GM19043 (cell line): Measurements from ENCODE around the gene DUXA.
A peak's percentile ranks its signal among the peaks of the same experiment; 100 is the strongest.
"Not testable (repeated sequence)": the region's sequence is repeated elsewhere in the genome, so short reads cannot be mapped to it uniquely, and the experiment has no call there.

Experiments
- ATAC-seq: cut with Tn5 transposase; IDR thresholded peaks from one replicate; pipeline ENCODE4 v1.9.1; 2021; ENCODE audit warnings: low read depth; ENCODE audit not compliant: unreplicated experiment

DUXA gene

GRCh38 chr19:57167385-57167784 lies at the start of gene DUXA:
Gene DUXA, minus strand, starts transcription at chr19:57167485. Its CDS starts 42 bp downstream, at chr19:57167443.
- ATAC-seq: no peak

DNA sequence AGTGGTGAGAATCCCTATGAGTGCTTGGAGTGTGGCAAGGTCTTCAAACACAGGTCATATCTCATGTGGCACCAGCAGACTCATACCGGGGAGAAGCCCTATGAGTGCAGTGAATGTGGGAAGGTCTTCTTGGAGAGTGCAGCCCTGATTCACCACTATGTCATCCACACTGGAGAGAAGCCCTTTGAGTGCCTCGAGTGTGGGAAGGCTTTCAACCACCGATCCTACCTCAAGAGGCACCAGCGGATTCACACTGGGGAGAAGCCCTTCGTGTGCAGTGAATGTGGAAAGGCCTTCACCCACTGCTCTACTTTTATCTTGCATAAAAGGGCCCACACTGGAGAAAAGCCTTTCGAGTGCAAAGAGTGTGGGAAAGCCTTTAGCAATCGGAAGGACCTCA lies 44.8 kb upstream of the DUXA start:
- ATAC-seq: no peak

DNA sequence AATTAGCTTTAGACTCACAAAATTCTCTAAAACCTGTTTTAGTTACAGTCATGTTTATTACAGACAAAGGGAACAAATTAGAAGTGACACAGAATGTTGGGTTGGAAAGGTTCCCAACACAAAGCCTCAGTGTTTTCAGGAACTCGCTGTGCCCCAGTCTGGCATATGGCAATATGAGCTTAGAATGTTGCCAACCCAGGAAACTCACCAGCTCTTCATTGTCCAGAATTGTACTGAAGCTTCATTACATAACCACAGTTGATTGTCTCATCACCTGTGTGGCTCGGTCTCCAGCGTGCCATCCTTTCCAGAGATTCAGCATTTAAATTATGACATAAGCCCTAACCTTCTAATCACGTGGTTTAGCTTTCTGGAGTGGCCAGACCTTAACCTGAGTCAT lies 43.1 kb upstream of the DUXA start:
- no peak for ATAC-seq

- ATAC-seq: no peak
These were observed 34.9 kb upstream of the DUXA start for GRCh38 chr19:57202160-57202559.

DNA sequence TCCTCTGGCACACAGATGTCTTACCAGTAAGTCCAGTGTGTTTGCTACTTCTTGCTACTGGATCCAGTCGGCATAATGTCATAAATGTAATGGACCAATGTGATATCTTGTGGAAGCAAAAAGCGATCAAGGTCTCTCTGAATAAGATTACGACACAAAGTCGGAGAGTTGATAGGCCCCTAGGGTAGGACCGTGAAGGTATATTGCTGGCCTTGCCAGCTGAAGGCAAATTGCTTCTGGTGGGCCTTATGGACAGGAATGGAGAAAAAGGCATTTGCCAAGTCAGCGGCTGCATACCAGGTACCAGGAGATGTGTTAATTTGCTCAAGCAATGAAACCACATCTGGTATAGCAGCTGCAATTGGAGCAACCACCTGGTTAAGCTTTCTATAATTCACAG lies 30.6 kb upstream of the DUXA start:
- ATAC-seq: not testable (repeated sequence)

DNA sequence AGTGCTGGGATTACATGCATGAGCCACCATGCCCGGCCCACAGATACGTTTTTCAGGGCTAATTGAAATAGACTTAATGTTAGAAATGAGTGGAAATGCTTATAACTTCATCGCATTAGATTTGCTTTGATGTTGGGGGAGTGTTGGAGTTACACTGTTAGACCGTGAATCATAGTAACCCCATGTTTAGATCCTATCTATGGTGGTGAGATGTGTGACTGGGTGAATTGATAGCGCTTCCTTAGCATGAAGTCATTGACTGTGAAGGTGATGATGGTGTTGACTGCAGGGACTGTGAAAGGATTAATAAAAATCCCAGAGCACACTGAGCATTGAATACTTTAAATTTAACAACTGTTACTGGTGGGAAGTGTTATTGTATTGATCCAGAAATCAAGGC lies 25.7 kb upstream of the DUXA start:
- no peak for ATAC-seq

DNA sequence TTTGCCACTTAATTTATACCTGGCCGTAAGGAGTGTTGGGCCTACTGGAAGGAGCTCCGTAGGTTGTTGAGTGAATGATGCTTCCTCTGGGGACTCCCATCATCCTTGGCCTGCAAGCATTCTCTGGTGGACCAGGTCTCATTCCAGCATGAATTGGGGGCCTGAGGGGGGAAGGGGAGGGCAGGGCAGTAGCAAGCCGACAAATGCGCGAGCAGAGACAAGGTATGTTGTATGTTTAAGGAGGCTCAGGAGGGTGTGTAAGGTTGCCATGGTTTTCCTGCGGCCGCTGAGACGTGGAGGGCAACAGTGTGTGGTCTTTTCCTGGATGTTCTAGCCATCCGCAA lies 24.8 kb upstream of the DUXA start:
- ATAC-seq: no peak

- peak; percentile 94 for ATAC-seq
These were observed 24.1 kb upstream of the DUXA start, which contains the start of gene ZNF264 for GRCh38 chr19:57191141-57192076. Gene ZNF264, plus strand, starts transcription at chr19:57191500. Its CDS starts 414 bp downstream, at chr19:57191914.

DNA sequence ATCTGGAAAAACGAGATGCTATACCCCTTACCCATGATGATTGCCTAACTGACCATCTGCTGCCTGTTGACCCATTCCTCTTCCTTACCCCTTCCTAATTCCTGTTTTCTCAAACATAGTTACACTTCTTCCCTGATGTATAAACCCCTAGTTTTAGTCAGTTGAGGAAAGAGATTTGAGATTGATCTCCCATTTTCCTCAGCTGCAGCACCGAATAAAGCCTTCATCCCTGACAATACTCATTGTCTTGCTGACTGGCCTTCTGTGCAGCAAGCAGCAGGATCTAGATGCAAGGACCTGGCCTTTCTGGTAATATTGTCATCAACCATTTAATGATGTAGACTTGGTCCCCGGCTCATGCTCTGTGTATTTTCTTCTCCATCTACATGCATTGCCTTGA lies 23.0 kb upstream of the DUXA start:
- no peak for ATAC-seq

- no peak for ATAC-seq
These were observed 4.3 kb upstream of the DUXA start for GRCh38 chr19:57171551-57172081.

DNA sequence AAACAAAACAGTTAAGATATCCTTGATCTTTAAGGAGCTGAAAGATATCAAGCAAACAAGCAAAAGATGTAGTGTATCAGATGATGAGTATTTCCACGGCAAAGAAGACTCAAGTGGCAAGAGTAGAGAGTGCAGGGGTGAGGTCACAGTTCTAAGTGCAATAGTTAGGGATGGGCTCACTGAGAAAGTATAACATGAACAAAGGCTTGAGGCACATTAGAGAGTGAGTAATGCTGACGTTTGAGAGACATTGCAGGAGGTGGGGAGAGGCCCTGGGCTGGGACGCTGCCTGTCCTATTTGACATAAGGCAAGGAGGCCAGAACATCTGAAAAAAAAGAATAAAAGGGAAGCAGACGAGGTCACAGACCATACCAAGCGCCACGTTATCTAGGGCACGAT lies 1.4 kb downstream of the DUXA start:
- no peak for ATAC-seq

DNA sequence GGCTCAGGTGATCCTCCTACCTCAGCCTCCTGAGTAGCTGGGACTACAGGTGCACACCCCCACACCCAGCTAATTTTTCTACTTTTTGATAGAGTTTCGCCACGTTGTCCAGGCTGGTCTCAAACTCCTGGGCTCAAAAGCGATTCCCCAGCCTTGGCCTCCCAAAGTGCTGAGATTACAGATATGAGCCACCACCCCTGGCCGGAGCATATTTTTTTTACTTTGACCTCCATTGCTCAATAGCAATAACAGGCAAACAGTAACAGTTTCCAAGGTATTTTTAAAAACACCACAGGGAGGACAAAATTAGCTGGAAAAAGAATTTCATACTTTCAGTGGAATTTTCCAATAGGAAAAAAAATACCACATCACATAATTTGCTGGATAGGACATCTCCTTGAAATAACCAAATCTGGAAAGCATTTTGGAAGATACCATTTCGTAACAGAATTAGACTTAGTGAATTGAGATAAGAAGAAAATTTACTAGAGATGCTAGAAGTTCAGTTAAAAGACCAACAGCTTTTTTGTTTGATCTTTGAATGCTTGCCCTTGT lies 5.2 kb downstream of the DUXA start:
- no peak for ATAC-seq

GRCh38 chr19:57152921-57153320 lies 14.4 kb downstream of the DUXA start:
- no peak for ATAC-seq

- no peak for ATAC-seq
These were observed 25.6 kb downstream of the DUXA start for GRCh38 chr19:57141699-57142098.

DNA sequence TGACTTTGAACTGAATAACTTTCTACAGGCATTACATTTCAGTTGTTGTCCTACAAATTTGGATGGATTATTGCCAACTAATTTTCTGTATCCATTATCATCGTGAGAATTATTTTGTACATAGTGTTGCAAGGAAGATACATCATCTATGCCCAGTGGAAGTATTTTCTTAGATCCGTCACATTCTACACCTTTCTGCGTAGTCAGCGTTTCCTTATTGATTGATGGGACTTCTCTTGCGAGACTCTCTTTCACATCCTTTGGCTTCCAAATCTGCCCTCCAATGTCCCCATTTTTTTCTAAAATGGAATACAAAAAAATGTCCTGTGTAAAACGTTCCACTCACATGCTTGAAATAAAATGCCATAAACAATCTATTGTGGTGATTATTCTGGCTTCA lies 31.5 kb downstream of the DUXA start:
- ATAC-seq: no peak

GRCh38 chr19:57127403-57127802 lies 39.9 kb downstream of the DUXA start:
- ATAC-seq: not testable (repeated sequence)

- ATAC-seq: no peak
These were observed 43.4 kb downstream of the DUXA start for GRCh38 chr19:57123882-57124281.

GRCh38 chr19:57118848-57119247 lies 48.4 kb downstream of the DUXA start:
- no peak for ATAC-seq

DNA sequence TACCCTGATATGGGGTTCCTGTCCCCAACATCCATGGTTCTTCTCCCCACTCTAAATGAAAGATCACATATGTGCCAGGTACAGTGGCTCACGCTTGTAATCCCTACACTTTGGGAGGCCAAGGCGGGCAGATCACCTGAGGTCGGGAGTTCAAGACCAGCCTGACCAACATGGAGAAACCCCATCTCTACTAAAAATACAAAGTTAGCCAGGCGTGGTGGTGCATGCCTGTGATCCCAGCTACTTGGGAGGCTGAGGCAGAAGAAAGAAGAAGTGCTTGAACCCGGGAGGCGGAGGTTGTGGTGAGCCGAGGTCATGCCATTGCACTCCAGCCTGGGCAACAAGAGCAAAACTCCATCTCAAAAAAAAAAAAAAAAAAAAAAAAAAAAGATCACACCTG lies 53.8 kb downstream of the DUXA start:
- ATAC-seq: not testable (repeated sequence)

DNA sequence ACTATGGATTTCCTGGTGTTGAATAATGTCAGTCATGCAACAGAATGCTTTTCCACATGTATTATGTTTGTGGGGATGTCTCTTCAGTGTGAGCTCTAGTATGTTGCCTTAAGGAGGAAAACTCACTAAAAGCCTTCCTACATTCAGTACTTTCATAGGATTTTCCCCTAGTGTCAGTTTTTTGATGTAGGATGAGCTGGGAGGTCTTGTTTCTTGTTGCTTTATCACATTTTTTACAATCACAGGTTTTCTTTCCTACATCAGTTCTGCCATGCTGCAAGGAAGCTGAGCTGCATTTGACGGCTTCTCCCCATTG lies 56.0 kb downstream of the DUXA start:
- no peak for ATAC-seq

DNA sequence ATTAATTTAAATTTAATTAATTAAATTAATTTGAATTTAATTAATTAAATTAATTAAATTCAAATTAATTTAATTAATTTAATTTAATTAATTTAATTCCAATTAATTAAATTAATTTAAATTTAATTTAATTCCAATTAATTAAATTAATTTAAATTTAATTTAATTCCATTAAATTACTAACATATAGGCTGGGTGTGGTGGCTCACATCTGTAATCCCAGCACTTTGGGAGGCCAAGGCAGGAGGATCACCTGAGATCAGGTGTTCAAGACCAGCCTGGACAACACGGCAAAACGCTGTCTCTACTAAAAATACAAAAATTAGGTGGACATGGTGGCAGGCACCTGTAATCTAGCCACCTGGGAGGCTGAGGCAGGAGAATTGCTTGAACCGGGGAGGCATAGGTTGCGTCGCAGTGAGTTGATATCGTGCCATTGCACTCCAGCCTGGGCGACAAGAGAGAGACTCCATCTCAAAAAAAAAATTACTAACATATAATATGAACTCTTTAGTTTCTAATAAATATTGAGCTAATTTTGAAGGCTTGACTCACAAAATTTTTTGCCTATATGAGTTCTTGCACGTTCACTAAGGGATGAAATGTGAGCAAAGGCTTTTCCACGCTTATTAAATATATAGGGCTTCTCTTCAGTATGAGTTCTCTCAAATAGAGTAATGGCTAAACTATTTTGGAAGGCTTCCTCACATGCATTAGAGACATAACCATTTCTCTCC lies 56.5 kb downstream of the DUXA start:
- ATAC-seq: no peak
